Gastrocnemius medialis (tissue), 4 donors: ENCODE measurements around the gene TAS2R43. TPM values are rescaled to one million over a fixed set of nuclear protein-coding genes. Genes with fewer than 3 reads are reported as not detected.
"Not testable (repeated sequence)": the region's sequence is repeated elsewhere in the genome, so short reads cannot be mapped to it uniquely, and the experiment has no call there.

Experiments used
- ATAC-seq, 2 donors: fragments of 150-250 bp; one replicate each; pipeline ENCODE4 v1.9.1; 2016
- DNase-seq, 2 donors: peaks; one replicate each; pipeline ENCODE4 v3.0.0-alpha.2; 2019
- H3K27ac ChIP-seq, 4 donors: fragments of 200-600 bp; sonication (generic); 1 replicate in 1 of 4; 2 replicates in 3 of 4; pipeline ENCODE4 v1.5.1; 2016 to 2018; ENCODE audit warnings: mild to moderate bottlenecking in 2 of 4, moderate library complexity in 1 of 4
- H3K27me3 ChIP-seq, 3 donors: fragments of 200-600 bp; sonication (generic) in 2 of 3; 1 replicate in 1 of 3; 2 replicates in 2 of 3; pipeline versions ENCODE4 v1.5.1 to v1.6.0; 2016 to 2019; ENCODE audit warnings: mild to moderate bottlenecking in 1 of 3, moderate library complexity in 1 of 3
- H3K36me3 ChIP-seq, 2 donors: fragments of 200-600 bp; sonication (generic) in 1 of 2; one replicate each; pipeline ENCODE4 v1.5.1; 2017 to 2018
- H3K4me1 ChIP-seq, 2 donors: fragments of 200-600 bp; sonication (generic) in 1 of 2; one replicate each; pipeline ENCODE4 v1.5.1; 2016 to 2017; ENCODE audit warnings: mild to moderate bottlenecking in 2 of 2
- H3K4me3 ChIP-seq, 4 donors: fragments of 200-600 bp; sonication (generic) in 3 of 4; 1 replicate in 1 of 4; 2 replicates in 3 of 4; pipeline ENCODE4 v1.5.1; 2016 to 2019; ENCODE audit warnings: mild to moderate bottlenecking in 2 of 4
- H3K9me3 ChIP-seq, 3 donors: fragments of 200-600 bp; sonication (generic) in 2 of 3; 1 replicate in 1 of 3; 2 replicates in 2 of 3; pipeline ENCODE4 v1.5.1; 2016 to 2019
- CTCF ChIP-seq, 5 experiments: fragments of 450-650 bp in 3 of 5; fragments of 200-600 bp in 2 of 5; sonication (generic) in 2 of 5; IDR thresholded peaks in 4 of 5; conservative IDR thresholded peaks in 1 of 5; 1 replicate in 4 of 5; 2 replicates in 1 of 5; pipeline ENCODE4 v1.5.1; 2016 to 2019; ENCODE audit warnings: antibody characterized with exemption in 5 of 5, mild to moderate bottlenecking in 3 of 5, moderate library complexity in 3 of 5
- POLR2A ChIP-seq, 2 donors: fragments of 450-650 bp; IDR thresholded peaks; one replicate each; pipeline ENCODE4 v1.6.1; 2017; ENCODE audit warnings: antibody characterized with exemption in 2 of 2, mild to moderate bottlenecking in 2 of 2, moderate library complexity in 2 of 2
- in situ Hi-C, 4 donors: fragments of 200-750 bp; cut with MboI; loops; one replicate each; pipeline versions ENCODE4 v1.15.0 to v1.8.0; 2017; ENCODE audit warnings: low sequenced_read_pairs in 4 of 4
- intact Hi-C: fragments of 100-400 bp; cut with DNase I; formaldehyde crosslinking; loops from one replicate; pipeline ENCODE4 v1.15.1; 2023; ENCODE audit warnings: low total_unique reads
- total RNA-seq, 4 donors: library from RNA; depleted of rRNA; stranded (reverse); fragments of >200 nt; gene quantifications; one replicate each; pipeline versions ENCODE4 v1.1.0 to v1.2.3, GENCODE V29; 2016

Gene TAS2R43
- total RNA-seq, 4 donors from 2014 or later = 2.8 TPM; not detected in 3

- H3K9me3 ChIP-seq = no peaks in the 10 kb centered on the region
- ATAC-seq (peak in 1 of 2 donors; percentile 45), DNase-seq (no peak)
- no peak overlapping the region for H3K27ac ChIP-seq
- peaks cover 0 to 13% of the 10 kb centered on the region in 2 donors for H3K4me1 ChIP-seq
- no peak for TF ChIP-seq CTCF (IDR thresholded peaks at IDR 0.05 in 4 of 5, conservative IDR thresholded peaks at IDR 0.05 in 1 of 5)
- TF ChIP-seq POLR2A (IDR thresholded peaks at IDR 0.05) = no peak
- no peaks in the 10 kb centered on the region for H3K27me3 ChIP-seq
- in situ Hi-C loops (no loop called here), intact Hi-C loops (loop anchor here (5.0 kb wide), 1 partner anchor 53 kb away; no protein-coding TSS in a partner anchor)
- H3K4me3 ChIP-seq = no peak overlapping the region
- no peaks in the 10 kb centered on the region for H3K36me3 ChIP-seq
These were observed 22.2 kb downstream of the TAS2R43 start for GRCh38 chr12:11069854-11070365.

- no peak overlapping the region for H3K27ac ChIP-seq
- ATAC-seq (peak in 1 of 2 donors; percentile 84), DNase-seq (peak in 1 of 2 donors; percentile 28)
- in situ Hi-C loops (no loop called here), intact Hi-C loops (no loop called here)
- no peaks in the 10 kb centered on the region for H3K36me3 ChIP-seq
- TF ChIP-seq CTCF (IDR thresholded peaks at IDR 0.05 in 4 of 5, conservative IDR thresholded peaks at IDR 0.05 in 1 of 5) (no peak), POLR2A (IDR thresholded peaks at IDR 0.05) (no peak)
- peaks cover 0 to 13% of the 10 kb centered on the region in 2 donors for H3K4me1 ChIP-seq
- H3K9me3 ChIP-seq = no peaks in the 10 kb centered on the region
- no peaks in the 10 kb centered on the region for H3K27me3 ChIP-seq
- no peak overlapping the region for H3K4me3 ChIP-seq
These were observed 24.6 kb downstream of the TAS2R43 start for GRCh38 chr12:11067514-11067913.

GRCh38 chr12:11062194-11062593 is 29.9 kb downstream of the TAS2R43 start, which contains the start of gene TAS2R46:
Gene TAS2R46 (minus strand): TSS chr12:11062294. CDS start chr12:11062294, 0 bp downstream.
- H3K4me1 ChIP-seq, H3K4me3 ChIP-seq, DNase-seq, H3K27me3 ChIP-seq, H3K27ac ChIP-seq, H3K9me3 ChIP-seq, H3K36me3 ChIP-seq, in situ Hi-C loops, ATAC-seq, intact Hi-C loops: not testable (repeated sequence)

GRCh38 chr12:11059784-11060183 is 32.3 kb downstream of the TAS2R43 start:
- Histone ChIP-seq H3K27ac (no peak overlapping the region), H3K4me1 (no peaks in the 10 kb centered on the region), H3K27me3 (no peaks in the 10 kb centered on the region), H3K36me3 (no peaks in the 10 kb centered on the region), H3K9me3 (no peaks in the 10 kb centered on the region), H3K4me3 (no peak overlapping the region)
- ATAC-seq (no peak), DNase-seq (no peak)
- no peak for TF ChIP-seq POLR2A (IDR thresholded peaks at IDR 0.05)
- no peak for TF ChIP-seq CTCF (IDR thresholded peaks at IDR 0.05 in 4 of 5, conservative IDR thresholded peaks at IDR 0.05 in 1 of 5)
- in situ Hi-C loops (no loop called here), intact Hi-C loops (no loop called here)

- ATAC-seq = no peak
- no peak for DNase-seq
These were observed 33.1 kb downstream of the TAS2R43 start for GRCh38 chr12:11059041-11059440.

More at GRCh38 chr12:11059041-11059440, 33.1 kb downstream of the TAS2R43 start:
- H3K27ac ChIP-seq = no peak overlapping the region
- H3K27me3 ChIP-seq = no peaks in the 10 kb centered on the region
- intact Hi-C loops (no loop called here), in situ Hi-C loops (no loop called here)
- H3K4me1 ChIP-seq = no peaks in the 10 kb centered on the region
- H3K36me3 ChIP-seq = no peaks in the 10 kb centered on the region
- no peak overlapping the region for H3K4me3 ChIP-seq
- no peak for TF ChIP-seq CTCF (IDR thresholded peaks at IDR 0.05 in 4 of 5, conservative IDR thresholded peaks at IDR 0.05 in 1 of 5)
- TF ChIP-seq POLR2A (IDR thresholded peaks at IDR 0.05) = no peak
- no peaks in the 10 kb centered on the region for H3K9me3 ChIP-seq
